ENCODE measurements around the gene SCML2. TPM values are rescaled to one million over a fixed set of nuclear protein-coding genes. Genes with fewer than 3 reads are reported as not detected.

Gene SCML2
- total RNA-seq, 1 experiment from 2014 or later: 3.5 TPM

- Histone ChIP-seq H3K4me2 (ENCODE audit: low read length) (no peak overlapping the region), H4K20me1 (ENCODE audit: low read length) (no peaks in the 10 kb centered on the region), H3K9me3 (ENCODE audit: low read length) (no peaks in the 10 kb centered on the region), H2AFZ (ENCODE audit: low read length) (no peak overlapping the region), H3K9ac (ENCODE audit: low read length) (no peak overlapping the region), H3K27ac (ENCODE audit: low read length) (no peak overlapping the region), H3F3A (ENCODE audit: low read length, unreplicated experiment) (no peaks in the 10 kb centered on the region), H3K4me1 (ENCODE audit: insufficient read depth, low read length) (no peaks in the 10 kb centered on the region), H3K36me3 (ENCODE audit: low read depth, low read length) (no peaks in the 10 kb centered on the region), H3K27me3 (ENCODE audit: low read length) (no peaks in the 10 kb centered on the region), H3K79me2 (ENCODE audit: low read length) (peaks cover 3% of the 10 kb centered on the region; the same call in 1 of the 2 replicates), H3K9me2 (replicated peaks; ENCODE audit: low read length) (no peaks in the 10 kb centered on the region), H3K4me3 (ENCODE audit: low read length) (no peak overlapping the region)
- no TSS peak for BruUV-seq (replicated peaks)
- DNase-seq: no peak
- intact Hi-C loops (cut with micrococcal nuclease): no loop called here
- POLR2A ChIA-PET (ENCODE audit: unreplicated experiment): no interaction called here
- CTCF ChIA-PET: no interaction called here
- ATAC-seq: no peak
- TF ChIP-seq CTCF (conservative IDR thresholded peaks at IDR 0.05; ENCODE audit: low read depth, low read length) (no peak), EZH2phosphoT487 (IDR thresholded peaks at IDR 0.05; ENCODE audit: borderline replicate concordance, low read length) (no peak), EZH2 (IDR thresholded peaks at IDR 0.05; ENCODE audit: low read length, unreplicated experiment) (no peak)
These were observed 68.1 kb downstream of the SCML2 start for GRCh38 chrX:18286322-18286831.

DNA sequence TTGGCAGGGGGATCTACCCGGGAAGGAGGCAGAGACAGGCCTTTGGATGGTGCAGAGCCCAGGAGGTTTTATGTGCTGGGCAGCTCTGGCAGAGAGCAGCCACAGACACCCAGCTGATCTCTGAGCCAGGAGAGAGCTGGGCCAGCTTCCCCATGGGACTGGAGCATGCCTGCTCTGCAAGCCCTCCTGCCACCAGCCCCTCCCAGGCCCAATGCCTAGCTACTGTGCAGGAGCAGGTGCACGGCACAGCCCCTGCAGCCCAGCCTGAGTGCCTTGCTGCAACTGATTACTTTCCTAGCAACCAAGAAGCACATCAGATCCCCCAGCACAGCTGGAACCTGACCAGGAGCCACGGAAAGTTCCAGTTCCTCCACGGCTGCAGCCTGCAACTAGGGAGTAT is 76.0 kb downstream of the SCML2 start:
- H2AFZ ChIP-seq (ENCODE audit: low read length): no peak overlapping the region
- no peak for ATAC-seq
- H3K27ac ChIP-seq (ENCODE audit: low read length): no peak overlapping the region
- no peaks in the 10 kb centered on the region for H3K4me1 ChIP-seq (ENCODE audit: insufficient read depth, low read length)
- H3K36me3 ChIP-seq (ENCODE audit: low read depth, low read length): no peaks in the 10 kb centered on the region
- no peak for DNase-seq
- H3K9me3 ChIP-seq (ENCODE audit: low read length): no peaks in the 10 kb centered on the region
- intact Hi-C loops (cut with micrococcal nuclease): no loop called here
- no peaks in the 10 kb centered on the region for H3K9me2 ChIP-seq (replicated peaks; ENCODE audit: low read length)
- no peak overlapping the region for H3K4me3 ChIP-seq (ENCODE audit: low read length)
- no peaks in the 10 kb centered on the region for H3K27me3 ChIP-seq (ENCODE audit: low read length)
- H3F3A ChIP-seq (ENCODE audit: low read length, unreplicated experiment): no peaks in the 10 kb centered on the region
- H3K79me2 ChIP-seq (ENCODE audit: low read length): peaks cover 13% of the 10 kb centered on the region
- TF ChIP-seq CTCF (conservative IDR thresholded peaks at IDR 0.05; ENCODE audit: low read depth, low read length): no peak
- TF ChIP-seq EZH2 (IDR thresholded peaks at IDR 0.05; ENCODE audit: low read length, unreplicated experiment): no peak
- TF ChIP-seq EZH2phosphoT487 (IDR thresholded peaks at IDR 0.05; ENCODE audit: borderline replicate concordance, low read length): no peak
- BruUV-seq (replicated peaks): no TSS peak
- no peaks in the 10 kb centered on the region for H4K20me1 ChIP-seq (ENCODE audit: low read length)
- H3K4me2 ChIP-seq (ENCODE audit: low read length): no peak overlapping the region
- POLR2A ChIA-PET (ENCODE audit: unreplicated experiment): no interaction called here
- no peak overlapping the region for H3K9ac ChIP-seq (ENCODE audit: low read length)
- CTCF ChIA-PET: no interaction called here

- Histone ChIP-seq H3K36me3 (ENCODE audit: low read depth, low read length) (no peaks in the 10 kb centered on the region), H3K4me3 (ENCODE audit: low read length) (no peak overlapping the region), H3K9me3 (ENCODE audit: low read length) (no peaks in the 10 kb centered on the region), H3K27me3 (ENCODE audit: low read length) (no peaks in the 10 kb centered on the region), H2AFZ (ENCODE audit: low read length) (no peak overlapping the region), H3K27ac (ENCODE audit: low read length) (no peak overlapping the region), H3K4me2 (ENCODE audit: low read length) (no peak overlapping the region), H3K9me2 (replicated peaks; ENCODE audit: low read length) (no peaks in the 10 kb centered on the region), H4K20me1 (ENCODE audit: low read length) (no peaks in the 10 kb centered on the region), H3F3A (ENCODE audit: low read length, unreplicated experiment) (no peaks in the 10 kb centered on the region), H3K9ac (ENCODE audit: low read length) (no peak overlapping the region), H3K4me1 (ENCODE audit: insufficient read depth, low read length) (no peaks in the 10 kb centered on the region), H3K79me2 (ENCODE audit: low read length) (no peaks in the 10 kb centered on the region)
- no peak for TF ChIP-seq EZH2phosphoT487 (IDR thresholded peaks at IDR 0.05; ENCODE audit: borderline replicate concordance, low read length)
- TF ChIP-seq CTCF (conservative IDR thresholded peaks at IDR 0.05; ENCODE audit: low read depth, low read length): no peak
- no peak for TF ChIP-seq EZH2 (IDR thresholded peaks at IDR 0.05; ENCODE audit: low read length, unreplicated experiment)
- no TSS peak for BruUV-seq (replicated peaks)
- ChIA-PET CTCF (no interaction called here), POLR2A (ENCODE audit: unreplicated experiment) (no interaction called here)
- no peak for ATAC-seq
- intact Hi-C loops (cut with micrococcal nuclease): no loop called here
- DNase-seq: no peak
These were observed 82.3 kb downstream of the SCML2 start for GRCh38 chrX:18272222-18272621.
